A549 (cell line): Measurements from ENCODE around the gene ACP3. TPM values are rescaled to one million over a fixed set of nuclear protein-coding genes. Genes with fewer than 3 reads are reported as not detected.

Source experiments
- ATAC-seq, 2 experiments: fragments of 200-7000 bp in 1 of 2; fragments of >200 bp in 1 of 2; cut with Nextera tagmentation in 1 of 2; cut with Tn5 transposase in 1 of 2; 3 replicates each; pipeline versions ENCODE4 v1.8.0 to v1.9.1; 2018 to 2020; ENCODE audit warnings: mild to moderate bottlenecking in 1 of 2, moderate library complexity in 1 of 2
- CTCF ChIA-PET: fragments of 300-600 bp; sonication (Branson Sonifier 250); formaldehyde crosslinking; extraction: SDS; loops from one replicate; lab custom pipeline; 2021; ENCODE audit warnings: antibody characterized with exemption, inconsistent platforms; lab: Yijun Ruan, JAX
- POLR2A ChIA-PET: fragments of 350-600 bp; formaldehyde crosslinking; extraction: SDS; loops from one replicate; lab custom pipeline; 2021; ENCODE audit warnings: antibody characterized with exemption, inconsistent platforms; lab: Yijun Ruan, JAX
- DNase-seq, 2 experiments: peaks; one replicate each; pipeline versions ENCODE4 v3.0.0 to v3.0.0-alpha.2; 2011 to 2016; ENCODE audit warnings: low read depth in 1 of 2, low spot score in 1 of 2
- FAIRE-seq: peaks from 2 replicates; lab custom pipeline; 2011; peaks lifted over from hg19 to GRCh38; lab: Jason Lieb, UNC
- H3K27ac ChIP-seq, 2 experiments: fragments of >200 bp; sonication (Bioruptor Twin); formaldehyde crosslinking; 3 replicates each; pipeline ENCODE4 v1.5.1; 2016 to 2017
- H3K4me1 ChIP-seq: fragments of >200 bp; sonication (Bioruptor Twin); formaldehyde crosslinking; 3 replicates; pipeline ENCODE4 v1.6.1; 2016
- H3K4me2 ChIP-seq: fragments of >200 bp; sonication (Bioruptor Twin); formaldehyde crosslinking; 3 replicates; pipeline ENCODE4 v1.6.1; 2016
- H3K4me3 ChIP-seq: fragments of >200 bp; sonication (Bioruptor Twin); formaldehyde crosslinking; 3 replicates; pipeline ENCODE4 v1.5.1; 2016
- H3K9me3 ChIP-seq: fragments of >200 bp; sonication (Bioruptor Twin); formaldehyde crosslinking; 3 replicates; pipeline ENCODE4 v1.6.1; 2016
- CBX2 ChIP-seq: fragments of 200-600 bp; sonication (generic); IDR thresholded peaks from 2 replicates; pipeline ENCODE4 v1.6.1; 2016; ENCODE audit warnings: low read depth, mild to moderate bottlenecking, borderline replicate concordance
- CBX8 ChIP-seq: fragments of 200-600 bp; sonication (generic); IDR thresholded peaks from 2 replicates; pipeline ENCODE4 v1.6.1; 2016
- E2F6 ChIP-seq: IDR thresholded peaks from 2 replicates; pipeline ENCODE4 v1.6.1; 2012; ENCODE audit warnings: low read depth, borderline replicate concordance
- ELK1 ChIP-seq: fragments of 150-350 bp; IDR thresholded peaks from 2 replicates; pipeline ENCODE4 v1.6.1; 2014; ENCODE audit warnings: low read depth, mild to moderate bottlenecking, low read length
- EP300 ChIP-seq, 2 experiments: fragments of >200 bp; sonication (Bioruptor Twin); formaldehyde crosslinking; IDR thresholded peaks; 2 replicates in 1 of 2; 3 replicates in 1 of 2; pipeline ENCODE4 v1.6.1; 2016 to 2017
- FOSB ChIP-seq: fragments of 250-450 bp; sonication (Bioruptor Pico); IDR thresholded peaks from 2 replicates; pipeline ENCODE4 v1.5.0; 2020; ENCODE audit warnings: mild to moderate bottlenecking, moderate library complexity
- FOSL2 ChIP-seq, 2 experiments: fragments of 450-650 bp in 1 of 2; fragments of >200 bp in 1 of 2; sonication (Bioruptor Twin) in 1 of 2; formaldehyde crosslinking; IDR thresholded peaks; 2 replicates each; pipeline versions ENCODE4 v1.5.0 to v1.6.1; 2016 to 2020; ENCODE audit warnings: mild to moderate bottlenecking in 1 of 2, moderate library complexity in 1 of 2
- GATA3 ChIP-seq: IDR thresholded peaks from 2 replicates; pipeline ENCODE4 v1.6.1; 2012; ENCODE audit warnings: borderline replicate concordance
- HES2 ChIP-seq: fragments of >200 bp; sonication (Bioruptor Twin); formaldehyde crosslinking; IDR thresholded peaks from 2 replicates; pipeline ENCODE4 v1.6.1; 2016
- HMGXB4 ChIP-seq: fragments of 250-450 bp; sonication (Bioruptor Pico); IDR thresholded peaks from 2 replicates; pipeline ENCODE4 v1.5.0; 2021; ENCODE audit warnings: mild to moderate bottlenecking, moderate library complexity, borderline replicate concordance
- HOXB13 ChIP-seq: fragments of 250-450 bp; sonication (Bioruptor Pico); IDR thresholded peaks from 2 replicates; pipeline ENCODE4 v1.5.0; 2020; ENCODE audit warnings: low read depth, mild to moderate bottlenecking, moderate library complexity
- HOXB5 ChIP-seq: fragments of 250-450 bp; sonication (Bioruptor Pico); IDR thresholded peaks from 2 replicates; pipeline ENCODE4 v1.5.0; 2020; ENCODE audit warnings: mild to moderate bottlenecking, moderate library complexity
- JUN ChIP-seq, 2 experiments: fragments of >200 bp; sonication (Bioruptor Twin); formaldehyde crosslinking; IDR thresholded peaks; 2 replicates in 1 of 2; 3 replicates in 1 of 2; pipeline ENCODE4 v1.6.1; 2016 to 2017
- JUNB ChIP-seq: fragments of >200 bp; sonication (Bioruptor Twin); formaldehyde crosslinking; IDR thresholded peaks from 2 replicates; pipeline ENCODE4 v1.6.1; 2016
- MAX ChIP-seq: IDR thresholded peaks from 2 replicates; pipeline ENCODE4 v1.6.1; 2012
- NFE2L2 ChIP-seq: fragments of 150-350 bp; conservative IDR thresholded peaks from 2 replicates; pipeline ENCODE4 v1.6.1; 2014; ENCODE audit warnings: low read length
- NPAS2 ChIP-seq: fragments of 250-450 bp; sonication (Bioruptor Pico); IDR thresholded peaks from 2 replicates; pipeline ENCODE4 v1.8.0; 2022; ENCODE audit warnings: mild to moderate bottlenecking, moderate library complexity, borderline replicate concordance
- NR3C1 ChIP-seq: fragments of >200 bp; sonication (Bioruptor Twin); formaldehyde crosslinking; IDR thresholded peaks from 3 replicates; pipeline ENCODE4 v1.6.1; 2017
- RCOR1 ChIP-seq: fragments of 150-350 bp; IDR thresholded peaks from 2 replicates; pipeline ENCODE4 v1.6.1; 2014; ENCODE audit warnings: antibody characterized with exemption, low read length, low read depth
- REST ChIP-seq: fragments of 200-600 bp; sonication (generic); IDR thresholded peaks from 2 replicates; pipeline ENCODE4 v1.6.1; 2016; ENCODE audit warnings: antibody characterized with exemption, mild to moderate bottlenecking, moderate library complexity
- USF2 ChIP-seq: fragments of 450-650 bp; IDR thresholded peaks from 2 replicates; pipeline ENCODE4 v1.6.1; 2014; ENCODE audit warnings: antibody characterized with exemption
- ZNF302 ChIP-seq: fragments of 250-450 bp; sonication (Bioruptor Pico); IDR thresholded peaks from 2 replicates; pipeline ENCODE4 v1.9.0; 2021; ENCODE audit warnings: inconsistent platforms, mild to moderate bottlenecking, moderate library complexity
- WGBS: methylation state at CpG from one replicate; pipeline ENCODE4 v1.1.6; 2017; ENCODE audit errors: missing lambda C conversion rate; 5-methylcytosine and 5-hydroxymethylcytosine counted together
- polyA plus RNA-seq, 4 experiments: library from polyadenylated mRNA; depleted of rRNA in 3 of 4; stranded (reverse); fragments of >200 nt; fragmentation: RNase III in 1 of 4; extraction: RNeasy Plus Mini Kit Qiagen cat#74134 plus additional on column Dnase treatment in 1 of 4; gene quantifications; 2 replicates in 3 of 4; 3 replicates in 1 of 4; pipeline ENCODE4 v1.2.3, GENCODE V29; 2011 to 2017

The ACP3 gene
- polyA plus RNA-seq, 2 of the 4 experiments (the other 2 are of a cell fraction), result 0.09 to 0.19 TPM

GRCh38 chr3:132405609-132406299 lies 88.5 kb downstream of the ACP3 start:
- Histone ChIP-seq H3K9me3 (no peaks in the 10 kb centered on the region), H3K4me3 (no peak overlapping the region), H3K4me2 (no peak overlapping the region), H3K4me1 (no peaks in the 10 kb centered on the region), H3K27ac (no peak overlapping the region)
- ChIA-PET CTCF (interaction anchor here (1.2 to 1.4 kb wide), 2 partner anchors 9 to 63 kb away, joined by 3 to 4 read pairs; no protein-coding TSS in a partner anchor), POLR2A (no interaction called here)
- ATAC-seq (no peak), DNase-seq (no peak), FAIRE-seq (no peak)
- TF ChIP-seq FOSL2 (IDR thresholded peaks at IDR 0.05), result no peak
- no peak for TF ChIP-seq FOSL2 (CRISPR knock-in tag; IDR thresholded peaks at IDR 0.05)
- TF ChIP-seq JUNB, result no peak
- TF ChIP-seq HOXB5, result no peak
- no peak for TF ChIP-seq GATA3
- no peak for TF ChIP-seq NPAS2 (CRISPR knock-in tag)
- no peak for TF ChIP-seq EP300 (IDR thresholded peaks at IDR 0.05)
- no peak for TF ChIP-seq ELK1
- WGBS, result 62% methylated on average over 4 of the region's 4 CpGs

GRCh38 chr3:132406587-132406986 lies 89.4 kb downstream of the ACP3 start:
- Histone ChIP-seq H3K4me2 (no peak overlapping the region), H3K9me3 (no peaks in the 10 kb centered on the region), H3K4me1 (no peaks in the 10 kb centered on the region), H3K27ac (no peak overlapping the region), H3K4me3 (no peak overlapping the region)
- ATAC-seq (no peak), DNase-seq (no peak), FAIRE-seq (no peak)
- ChIA-PET POLR2A (no interaction called here), CTCF (interaction anchor here (1.2 to 1.4 kb wide), 2 partner anchors 9 to 64 kb away, joined by 3 to 4 read pairs; no protein-coding TSS in a partner anchor)
- no peak for TF ChIP-seq JUNB
- no peak for TF ChIP-seq E2F6
- TF ChIP-seq JUN (IDR thresholded peaks at IDR 0.05), result no peak
- TF ChIP-seq MAX, result no peak
- TF ChIP-seq FOSB, result no peak
- no peak for TF ChIP-seq RCOR1
- no peak for TF ChIP-seq ZNF302 (CRISPR knock-in tag)
- TF ChIP-seq CBX2, result no peak
- no peak for TF ChIP-seq HMGXB4 (CRISPR knock-in tag)
- TF ChIP-seq HES2, result no peak
- no peak for TF ChIP-seq REST
- no peak for TF ChIP-seq CBX8
- TF ChIP-seq USF2, result no peak
- TF ChIP-seq NR3C1, result no peak
- no peak for TF ChIP-seq NPAS2 (CRISPR knock-in tag)
- TF ChIP-seq HOXB13 (CRISPR knock-in tag), result no peak
- TF ChIP-seq NFE2L2, result no peak
- TF ChIP-seq HOXB5, result no peak
- 89% methylated on average over 2 of the region's 2 CpGs for WGBS
